Non-pigmented ciliary epithelial cell (primary cell): ENCODE data around the gene MAD2L1BP.

Source experiments
- DNase-seq: peaks from one replicate; pipeline ENCODE4 v3.0.0-alpha.2; 2010; ENCODE audit warnings: low read depth

Gene MAD2L1BP

GRCh38 chr6:43667245-43668150 is 31.9 kb downstream of the MAD2L1BP start:
- DNase-seq, result no peak

- DNase-seq, result no peak
These were observed 32.8 kb downstream of the MAD2L1BP start for GRCh38 chr6:43668151-43669028.

GRCh38 chr6:43669050-43669921 is 33.6 kb downstream of the MAD2L1BP start:
- no peak for DNase-seq

DNA sequence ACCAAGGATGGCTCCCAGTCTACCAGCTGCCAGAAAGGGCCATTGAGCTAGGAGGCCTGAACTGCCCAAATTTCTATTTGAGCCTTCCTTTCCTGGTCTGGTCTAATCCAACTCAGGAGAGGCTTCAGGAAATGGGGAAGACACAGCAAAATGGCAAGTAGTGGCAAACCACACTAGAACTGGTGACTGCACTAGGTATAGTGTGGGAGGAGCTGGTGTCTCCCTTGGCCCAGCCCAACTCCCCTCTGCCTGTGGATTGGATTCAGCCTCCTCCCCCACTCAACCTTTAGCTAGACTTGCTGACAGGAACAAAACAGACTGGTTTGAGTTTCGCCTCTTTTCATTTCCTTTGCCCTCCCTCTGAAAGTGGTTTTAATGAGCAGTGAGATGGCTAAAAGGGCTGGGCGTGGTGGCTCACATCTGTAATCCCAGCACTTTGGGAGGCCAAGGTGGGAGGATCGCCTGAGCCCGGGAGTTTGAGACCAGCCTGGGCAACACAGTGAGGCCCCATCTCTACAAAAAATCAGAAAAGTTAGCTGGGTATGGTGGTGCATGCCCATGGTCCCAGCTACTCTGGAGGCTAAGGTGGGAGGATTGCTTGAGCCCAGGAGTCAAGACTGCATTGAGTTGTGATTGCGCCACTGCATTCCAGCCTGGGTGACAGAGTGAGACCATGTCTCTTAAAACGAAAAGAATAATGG is 34.4 kb downstream of the MAD2L1BP start:
- no peak for DNase-seq

DNA sequence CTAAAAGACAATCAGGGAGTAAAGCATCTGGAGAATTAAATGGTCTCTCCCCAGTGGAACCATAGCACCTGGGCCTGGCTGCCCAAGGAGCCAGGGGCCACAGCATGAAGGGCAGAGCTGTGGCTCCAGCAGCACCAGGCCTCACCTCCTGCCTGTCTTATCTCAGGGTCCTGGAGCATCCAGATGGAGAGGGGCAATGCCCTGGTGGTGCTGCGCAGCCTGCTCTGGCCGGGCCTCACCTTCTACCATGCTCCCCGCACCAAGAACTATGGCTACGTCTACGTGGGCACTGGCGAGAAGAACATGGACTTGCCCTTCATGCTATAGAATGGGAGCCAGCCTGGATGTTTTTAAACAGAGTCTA is 35.0 kb downstream of the MAD2L1BP start:
- no peak for DNase-seq

DNA sequence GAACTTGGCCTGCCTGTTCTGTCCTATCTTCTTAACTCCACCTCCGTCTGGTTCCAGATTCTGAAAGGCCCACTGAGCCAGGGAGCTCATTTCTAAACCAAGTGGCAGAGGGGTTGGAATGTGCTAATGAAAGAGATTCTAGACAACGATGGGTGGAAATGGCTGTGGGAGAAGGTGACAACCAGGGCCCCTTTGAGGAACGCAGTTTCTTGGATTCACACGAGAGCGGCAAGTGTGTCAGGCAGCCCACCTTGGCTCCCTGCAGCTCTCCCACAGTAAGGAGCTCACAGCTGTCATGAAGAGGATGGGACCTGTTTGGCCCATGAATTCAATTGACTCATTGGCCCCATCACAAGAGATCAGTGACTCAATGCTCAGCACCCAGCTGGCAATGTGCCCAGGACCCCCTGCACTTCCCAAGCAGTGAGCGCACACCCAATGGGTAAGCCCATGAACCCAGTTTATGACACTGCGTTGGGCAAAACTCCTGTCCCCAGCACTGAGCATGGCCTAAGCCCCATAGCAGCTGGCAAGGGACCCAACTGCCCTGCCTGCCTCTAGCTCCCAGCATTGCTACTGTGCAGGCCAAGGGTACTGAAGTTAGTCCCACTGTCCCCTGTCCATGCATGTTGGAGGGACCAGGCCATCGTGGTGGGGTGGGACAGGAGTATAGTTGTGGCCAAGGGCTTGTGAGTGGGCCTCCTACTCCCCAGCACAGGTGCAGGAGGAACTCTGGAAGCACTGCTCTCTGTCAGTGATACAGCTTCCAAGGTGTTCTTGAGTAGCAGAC is 35.6 kb downstream of the MAD2L1BP start:
- no peak for DNase-seq

GRCh38 chr6:43671801-43672690 is 36.4 kb downstream of the MAD2L1BP start:
- DNase-seq, result no peak

GRCh38 chr6:43673444-43674084 is 37.9 kb downstream of the MAD2L1BP start:
- DNase-seq, result no peak

DNA sequence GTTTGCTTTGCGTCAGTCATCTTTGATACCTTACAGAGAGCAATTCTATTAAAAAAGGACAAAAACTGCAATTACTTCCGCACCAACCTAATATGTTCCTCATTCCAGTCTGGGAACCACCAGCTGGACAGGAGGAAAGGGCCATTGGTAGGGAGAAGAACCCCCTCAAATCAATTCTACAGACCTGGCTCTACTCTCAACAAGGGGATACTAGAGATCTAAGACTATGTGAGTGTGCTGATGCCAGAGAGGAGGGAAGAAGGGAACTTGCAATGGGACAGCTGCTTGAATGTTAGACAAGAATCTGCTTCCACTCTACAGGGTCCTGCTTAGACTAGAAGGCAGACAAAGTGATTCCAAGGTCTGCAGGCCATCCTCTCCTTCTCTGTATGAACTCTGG is 38.7 kb downstream of the MAD2L1BP start:
- no peak for DNase-seq

DNA sequence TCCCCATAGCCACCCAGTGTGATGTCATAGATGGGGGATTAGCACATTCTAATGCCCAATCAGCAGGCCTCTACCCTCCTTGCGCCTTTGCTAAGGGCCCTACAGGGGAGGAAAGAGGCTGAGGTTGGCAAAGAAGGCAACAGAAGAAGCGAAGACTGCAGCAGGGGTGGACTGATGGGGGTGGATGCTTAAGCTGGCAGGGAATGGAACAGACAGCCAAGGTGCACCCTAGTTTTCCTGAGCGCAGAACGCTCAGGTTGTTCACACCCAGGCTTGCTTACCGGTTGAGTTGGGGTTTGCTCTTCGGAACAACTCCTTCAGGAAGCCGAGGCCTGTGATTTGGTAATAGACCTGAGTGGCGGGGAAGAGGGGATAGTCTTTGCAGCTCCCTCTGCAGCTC is 39.3 kb downstream of the MAD2L1BP start:
- no peak for DNase-seq

- DNase-seq, result no peak
These were observed 41.4 kb downstream of the MAD2L1BP start for GRCh38 chr6:43676962-43677606.

DNA sequence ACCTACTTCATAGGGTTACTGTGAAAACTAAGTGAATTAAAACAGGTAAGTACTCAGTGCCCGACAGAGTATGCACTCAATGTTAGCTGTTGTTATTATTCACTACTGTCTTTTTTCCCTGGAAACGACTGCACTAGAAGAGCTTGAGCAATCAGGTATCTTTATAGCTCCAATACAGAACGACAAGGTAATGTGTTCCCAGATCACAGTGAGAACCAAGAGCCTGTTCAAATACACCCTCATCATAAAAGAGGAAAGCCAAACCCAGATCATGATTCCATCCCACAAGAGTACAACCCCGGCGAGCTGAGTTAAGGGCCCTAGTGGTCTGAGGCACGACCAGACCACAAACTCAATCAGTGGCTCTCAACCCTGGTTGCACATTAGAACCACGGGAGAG is 42.1 kb downstream of the MAD2L1BP start:
- no peak for DNase-seq

DNA sequence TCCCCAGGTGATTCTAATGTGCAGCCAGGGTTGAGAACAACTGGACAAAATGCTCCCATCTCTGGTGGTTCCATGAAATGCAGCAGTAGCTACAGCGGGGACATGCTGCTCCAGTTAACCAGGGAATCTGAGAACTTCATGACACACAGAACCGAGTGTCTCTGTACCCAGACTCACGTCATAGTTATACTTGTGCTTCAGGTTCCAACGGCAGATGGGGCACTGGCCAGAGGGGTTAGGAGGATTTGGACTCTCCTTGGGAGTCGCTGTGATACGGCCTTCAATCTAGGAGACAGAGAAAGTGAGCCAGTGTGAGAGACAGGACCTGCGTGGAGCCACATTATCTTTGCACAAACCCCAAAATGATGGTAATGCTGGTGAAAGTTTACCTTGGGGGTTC is 42.7 kb downstream of the MAD2L1BP start:
- no peak for DNase-seq

- DNase-seq, result no peak
These were observed 43.4 kb downstream of the MAD2L1BP start for GRCh38 chr6:43679057-43679456.

GRCh38 chr6:43680308-43681200 is 44.9 kb downstream of the MAD2L1BP start:
- no peak for DNase-seq

GRCh38 chr6:43681303-43681702 is 45.7 kb downstream of the MAD2L1BP start:
- DNase-seq, result no peak

GRCh38 chr6:43682724-43683429 is 47.2 kb downstream of the MAD2L1BP start:
- no peak for DNase-seq
